HG03103 (cell line): ENCODE measurements around the gene DDX53.

Experiments
- ATAC-seq: cut with Tn5 transposase; IDR thresholded peaks from one replicate; pipeline ENCODE4 v1.9.1; 2021; ENCODE audit warnings: low read depth; ENCODE audit not compliant: unreplicated experiment

The DDX53 gene

DNA sequence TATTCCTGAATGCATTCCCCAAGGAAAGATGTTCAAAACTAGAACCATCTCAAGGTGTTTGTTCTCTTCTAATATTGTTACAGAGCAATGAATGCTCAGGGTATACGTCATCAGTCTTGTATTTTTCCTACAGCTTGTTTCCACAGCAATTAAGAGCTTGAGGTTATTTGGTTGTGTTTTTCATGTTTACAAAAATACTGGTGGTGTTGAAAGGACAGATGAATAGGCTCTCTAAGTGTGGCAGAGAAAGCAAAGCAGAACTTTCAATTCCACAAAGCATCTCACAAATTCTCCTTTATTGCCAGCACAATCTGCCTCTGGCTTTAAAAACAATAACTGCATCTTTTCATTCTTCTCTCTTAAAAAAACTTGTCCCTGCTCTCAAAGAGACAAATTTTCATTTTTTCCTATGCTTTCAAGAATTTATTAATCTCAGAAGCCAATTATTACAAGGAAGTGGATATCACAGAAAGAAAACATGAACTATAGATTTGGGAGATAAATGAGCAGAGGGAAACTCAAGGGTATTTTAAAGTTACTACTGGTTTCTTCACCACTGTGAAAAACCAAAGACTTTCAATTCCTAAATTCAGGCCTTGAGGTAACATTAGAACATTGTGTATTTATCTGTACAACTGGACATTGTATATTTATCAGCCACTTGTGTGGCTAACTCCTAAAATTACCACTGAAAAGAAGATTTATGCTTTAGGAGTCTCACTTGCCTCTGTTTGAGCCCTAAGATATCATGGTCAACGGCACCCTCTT is 49.2 kb downstream of the DDX53 start:
- no peak for ATAC-seq

DNA sequence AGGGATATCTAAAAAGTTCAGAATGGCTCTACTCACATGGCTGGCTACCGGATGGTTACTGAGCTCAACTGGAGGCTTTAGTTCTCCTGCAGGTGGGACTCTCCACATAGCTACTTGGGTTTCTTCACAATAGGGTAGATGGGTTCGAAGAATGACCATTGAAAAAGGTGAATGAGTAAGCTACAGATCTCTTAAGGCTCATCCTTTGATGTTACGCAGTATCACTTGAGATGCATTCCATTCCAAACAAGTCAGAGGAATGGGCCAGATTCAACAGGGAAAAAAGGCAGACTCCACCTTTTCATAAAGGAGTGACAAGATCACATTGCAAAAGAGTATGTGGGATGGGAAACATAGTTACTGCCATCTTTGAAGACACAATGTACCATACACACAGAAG is 52.6 kb downstream of the DDX53 start:
- no peak for ATAC-seq
